HUES64 (cell line): ENCODE data around the gene PHF21A.

Source experiments
- H3K27ac ChIP-seq: 2 replicates; pipeline ENCODE4 v1.7.0; 2013; ENCODE audit warnings: low read depth, low read length, inconsistent platforms
- H3K27me3 ChIP-seq: 2 replicates; pipeline ENCODE4 v1.6.1; 2013; ENCODE audit warnings: mild to moderate bottlenecking, low read length; ENCODE audit not compliant: insufficient read depth
- H3K36me3 ChIP-seq: 2 replicates; pipeline ENCODE4 v1.6.1; 2013; ENCODE audit warnings: mild to moderate bottlenecking, low read length; ENCODE audit not compliant: insufficient read depth
- H3K4me1 ChIP-seq: 2 replicates; pipeline ENCODE4 v1.6.1; 2013; ENCODE audit warnings: mild to moderate bottlenecking, low read length, moderate library complexity; ENCODE audit not compliant: insufficient read depth
- H3K4me3 ChIP-seq: 2 replicates; pipeline ENCODE4 v1.5.1; 2013; ENCODE audit warnings: mild to moderate bottlenecking, low read length, moderate library complexity
- H3K9ac ChIP-seq: 2 replicates; pipeline ENCODE4 v1.6.1; 2013; ENCODE audit warnings: mild to moderate bottlenecking, low read depth, low read length
- H3K9me3 ChIP-seq: 2 replicates; pipeline ENCODE4 v1.6.1; 2013; ENCODE audit warnings: low read depth, low read length; ENCODE audit not compliant: insufficient read depth
- WGBS: fragments of 150-250, 120-280 bp; methylation state at CpG from one replicate; pipeline ENCODE4 v1.1.7; 2013; ENCODE audit warnings: missing lambda C conversion rate; 5-methylcytosine and 5-hydroxymethylcytosine counted together

Gene PHF21A

GRCh38 chr11:46055371-46055770 is 65.9 kb downstream of the PHF21A start:
- H3K4me3 ChIP-seq: peak overlapping the region; percentile 3; the same call in 1 of the 2 replicates
- H3K9ac ChIP-seq: no peak overlapping the region
- no peaks in the 10 kb centered on the region for H3K36me3 ChIP-seq
- 6% methylated on average over 1 of the region's 1 CpG for WGBS
- H3K27me3 ChIP-seq: no peaks in the 10 kb centered on the region
- H3K27ac ChIP-seq: peak overlapping the region; percentile 75
- H3K9me3 ChIP-seq: no peaks in the 10 kb centered on the region
- H3K4me1 ChIP-seq: peaks cover 75% of the 10 kb centered on the region

GRCh38 chr11:46051102-46051501 is 70.2 kb downstream of the PHF21A start:
- WGBS: 78% methylated on average over 1 of the region's 1 CpG
- H3K36me3 ChIP-seq: no peaks in the 10 kb centered on the region

GRCh38 chr11:46050662-46051061 is 70.6 kb downstream of the PHF21A start:
- Histone ChIP-seq H3K4me1 (peaks cover 77% of the 10 kb centered on the region), H3K36me3 (no peaks in the 10 kb centered on the region), H3K27ac (peak overlapping the region; percentile 83), H3K9me3 (no peaks in the 10 kb centered on the region), H3K27me3 (no peaks in the 10 kb centered on the region), H3K4me3 (no peak overlapping the region; the same call in 1 of the 2 replicates), H3K9ac (peak overlapping the region; percentile 31; the same call in 1 of the 2 replicates)
- WGBS: 92% methylated on average over 2 of the region's 2 CpGs

More at GRCh38 chr11:46051102-46051501, 70.2 kb downstream of the PHF21A start:
- Histone ChIP-seq H3K27me3 (no peaks in the 10 kb centered on the region), H3K4me1 (peaks cover 80% of the 10 kb centered on the region), H3K4me3 (no peak overlapping the region), H3K27ac (peak overlapping the region; percentile 83), H3K9me3 (no peaks in the 10 kb centered on the region), H3K9ac (peak overlapping the region; percentile 31; the same call in 1 of the 2 replicates)

GRCh38 chr11:46050003-46050461 is 71.2 kb downstream of the PHF21A start:
- Histone ChIP-seq H3K36me3 (no peaks in the 10 kb centered on the region), H3K9ac (peak overlapping the region; percentile 31; the same call in 1 of the 2 replicates), H3K4me3 (no peak overlapping the region; the same call in 1 of the 2 replicates), H3K27me3 (no peaks in the 10 kb centered on the region), H3K9me3 (no peaks in the 10 kb centered on the region), H3K4me1 (peaks cover 71% of the 10 kb centered on the region), H3K27ac (peak overlapping the region; percentile 83)
- 19% methylated on average over 4 of the region's 4 CpGs for WGBS

GRCh38 chr11:46049325-46049897 is 71.8 kb downstream of the PHF21A start:
- H3K9ac ChIP-seq: peak overlapping the region; percentile 31; the same call in 1 of the 2 replicates
- H3K36me3 ChIP-seq: no peaks in the 10 kb centered on the region
- H3K4me1 ChIP-seq: peaks cover 65% of the 10 kb centered on the region
- no peak overlapping the region for H3K4me3 ChIP-seq
- peak overlapping the region; percentile 83 for H3K27ac ChIP-seq
- no peaks in the 10 kb centered on the region for H3K9me3 ChIP-seq
- no peaks in the 10 kb centered on the region for H3K27me3 ChIP-seq
- WGBS: 60% methylated on average over 7 of the region's 7 CpGs

- Histone ChIP-seq H3K27me3 (no peaks in the 10 kb centered on the region), H3K9me3 (no peaks in the 10 kb centered on the region), H3K4me3 (no peak overlapping the region), H3K4me1 (peaks cover 57% of the 10 kb centered on the region), H3K9ac (no peak overlapping the region), H3K36me3 (no peaks in the 10 kb centered on the region), H3K27ac (no peak overlapping the region)
- 100% methylated on average over 1 of the region's 1 CpG for WGBS
Observed at GRCh38 chr11:46048198-46048597, 73.1 kb downstream of the PHF21A start.

GRCh38 chr11:46047520-46047919 is 73.7 kb downstream of the PHF21A start:
- Histone ChIP-seq H3K9me3 (no peaks in the 10 kb centered on the region), H3K4me3 (no peak overlapping the region), H3K27ac (no peak overlapping the region), H3K9ac (no peak overlapping the region), H3K4me1 (peaks cover 51% of the 10 kb centered on the region), H3K36me3 (no peaks in the 10 kb centered on the region), H3K27me3 (no peaks in the 10 kb centered on the region)

- no peak overlapping the region for H3K9ac ChIP-seq
- no peaks in the 10 kb centered on the region for H3K27me3 ChIP-seq
- H3K9me3 ChIP-seq: no peaks in the 10 kb centered on the region
- no peak overlapping the region for H3K4me3 ChIP-seq
- no peak overlapping the region for H3K27ac ChIP-seq
- peaks cover 34% of the 10 kb centered on the region for H3K4me1 ChIP-seq
- 92% methylated on average over 1 of the region's 1 CpG for WGBS
- no peaks in the 10 kb centered on the region for H3K36me3 ChIP-seq
Observed at GRCh38 chr11:46045811-46046210, 75.4 kb downstream of the PHF21A start.

- H3K9me3 ChIP-seq: no peaks in the 10 kb centered on the region
- H3K36me3 ChIP-seq: no peaks in the 10 kb centered on the region
- no peaks in the 10 kb centered on the region for H3K27me3 ChIP-seq
- H3K4me3 ChIP-seq: no peak overlapping the region
- H3K9ac ChIP-seq: no peak overlapping the region
- H3K4me1 ChIP-seq: peaks cover 22% of the 10 kb centered on the region; the same call in 1 of the 2 replicates
- no peak overlapping the region for H3K27ac ChIP-seq
- WGBS: 91% methylated on average over 2 of the region's 2 CpGs
Observed at GRCh38 chr11:46044601-46045000, 76.7 kb downstream of the PHF21A start.

- no peaks in the 10 kb centered on the region for H3K27me3 ChIP-seq
- H3K9me3 ChIP-seq: no peaks in the 10 kb centered on the region
- no peak overlapping the region for H3K4me3 ChIP-seq
- H3K36me3 ChIP-seq: no peaks in the 10 kb centered on the region
- H3K4me1 ChIP-seq: no peaks in the 10 kb centered on the region
- H3K27ac ChIP-seq: no peak overlapping the region
- no peak overlapping the region for H3K9ac ChIP-seq
Observed at GRCh38 chr11:46039990-46040389, 81.3 kb downstream of the PHF21A start.

GRCh38 chr11:46038529-46038928 is 82.7 kb downstream of the PHF21A start:
- Histone ChIP-seq H3K27ac (no peak overlapping the region), H3K36me3 (no peaks in the 10 kb centered on the region), H3K9ac (no peak overlapping the region), H3K9me3 (no peaks in the 10 kb centered on the region), H3K4me1 (no peaks in the 10 kb centered on the region), H3K27me3 (no peaks in the 10 kb centered on the region), H3K4me3 (no peak overlapping the region)
- WGBS: 97% methylated on average over 3 of the region's 3 CpGs

GRCh38 chr11:46036969-46037368 is 84.3 kb downstream of the PHF21A start:
- H3K27me3 ChIP-seq: no peaks in the 10 kb centered on the region
- no peak overlapping the region for H3K27ac ChIP-seq
- no peak overlapping the region for H3K9ac ChIP-seq
- WGBS: 98% methylated on average over 1 of the region's 2 CpGs
- H3K4me1 ChIP-seq: no peaks in the 10 kb centered on the region
- H3K4me3 ChIP-seq: no peak overlapping the region
- no peaks in the 10 kb centered on the region for H3K9me3 ChIP-seq
- no peaks in the 10 kb centered on the region for H3K36me3 ChIP-seq
